Measurements from ENCODE around the gene CPLX3.

GRCh38 chr15:74833376-74834107 lies 7.1 kb downstream of the CPLX3 start:
- TF ChIP-seq TAF1 (IDR thresholded peaks at IDR 0.05; ENCODE audit: borderline replicate concordance, insufficient read depth, low read length) (no peak), SIN3A (IDR thresholded peaks at IDR 0.05; ENCODE audit: borderline replicate concordance, insufficient read depth, low read length) (no peak), POLR2AphosphoS5 (IDR thresholded peaks at IDR 0.05; ENCODE audit: low read depth, low read length) (no peak)
